SHP77 (cell line): ENCODE results near the gene LARP1.

Experiments used
- DNase-seq, 2 experiments: peaks; one replicate each; lab custom pipeline; 2025; lab: John Stamatoyannopoulos, UW

The LARP1 gene

GRCh38 chr5:154858972-154859871, 104.0 kb downstream of the LARP1 start:
- no peak for DNase-seq

- no peak for DNase-seq
Observed at GRCh38 chr5:154860123-154860522, 104.9 kb downstream of the LARP1 start.

DNA sequence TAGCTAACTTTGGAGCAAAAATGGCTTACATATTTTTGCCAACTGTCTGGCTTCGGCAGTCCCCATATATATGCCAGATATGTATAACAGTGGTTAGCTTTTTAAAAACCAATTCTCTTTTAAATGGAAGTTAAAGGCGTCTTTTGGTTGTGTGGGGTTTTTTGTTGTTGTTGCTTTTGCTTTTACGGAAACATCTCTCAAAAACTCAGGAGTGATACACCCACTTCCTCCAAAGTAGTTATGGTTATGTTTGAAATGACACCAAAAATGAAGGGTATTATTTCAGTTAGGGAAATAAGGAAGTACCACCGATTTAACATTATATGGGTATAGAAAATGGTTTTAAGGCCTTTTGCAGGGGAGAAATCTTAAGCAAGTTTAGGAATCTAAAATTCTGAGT, 105.6 kb downstream of the LARP1 start:
- no peak for DNase-seq

- no peak for DNase-seq
Observed at GRCh38 chr5:154861946-154862345, 106.8 kb downstream of the LARP1 start.

DNA sequence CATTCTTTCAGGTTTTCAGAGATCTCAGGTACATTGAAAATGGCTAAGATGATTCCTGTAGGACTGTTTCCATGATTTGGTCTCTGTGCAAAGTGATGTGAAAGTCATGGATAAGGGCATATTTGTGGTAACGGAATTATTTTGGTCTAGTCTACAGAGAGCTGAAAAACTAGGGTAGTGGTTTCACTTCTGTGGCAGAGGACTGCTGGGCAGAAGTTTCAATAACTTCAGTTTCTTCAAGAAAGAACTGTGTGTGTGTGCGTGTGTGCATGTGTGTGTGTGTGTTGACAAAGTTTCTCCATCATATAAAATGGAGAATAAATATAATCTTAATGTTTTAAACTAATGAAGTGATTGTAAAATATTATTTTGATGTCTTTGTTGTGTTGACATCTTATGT, 107.6 kb downstream of the LARP1 start:
- DNase-seq, result no peak

DNA sequence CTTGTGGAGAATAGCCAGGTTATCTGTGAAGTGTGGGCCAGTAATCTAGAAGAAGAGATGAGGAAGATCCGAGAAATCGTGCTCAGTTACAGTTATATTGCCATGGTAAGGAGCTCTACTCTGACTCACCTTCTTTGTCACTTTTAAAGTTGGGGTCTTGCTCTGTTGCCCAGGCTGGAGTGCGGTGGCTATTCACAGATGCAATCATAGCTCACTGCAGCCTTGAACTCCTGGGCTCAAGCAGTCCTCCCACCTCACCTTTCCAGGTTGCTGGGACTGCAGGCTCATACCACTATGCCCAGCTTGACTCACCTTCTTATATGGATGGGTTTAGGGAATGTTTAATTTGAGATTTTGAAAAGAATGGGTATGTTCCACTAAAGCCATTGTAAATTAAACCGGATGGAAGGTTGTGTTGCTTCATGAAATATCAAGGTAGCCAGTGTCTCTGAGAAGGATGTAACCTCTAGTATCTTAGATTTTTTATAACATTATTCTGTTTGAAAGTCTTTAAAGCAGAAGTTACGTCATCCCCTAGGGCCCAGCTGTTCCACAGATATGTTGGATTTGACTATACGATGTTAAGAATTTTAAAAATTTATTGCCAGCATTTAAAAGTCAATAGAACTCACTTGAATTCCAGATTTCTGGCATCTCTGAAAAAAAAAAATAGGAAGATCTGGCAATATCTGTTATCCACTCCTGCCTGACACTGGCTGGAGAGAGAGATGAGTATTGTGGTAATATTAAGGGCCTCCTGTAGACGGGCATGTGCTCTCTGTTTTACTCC, 108.3 kb downstream of the LARP1 start:
- DNase-seq, result no peak

- DNase-seq, result no peak
Observed at GRCh38 chr5:154865466-154866184, 110.4 kb downstream of the LARP1 start.

DNA sequence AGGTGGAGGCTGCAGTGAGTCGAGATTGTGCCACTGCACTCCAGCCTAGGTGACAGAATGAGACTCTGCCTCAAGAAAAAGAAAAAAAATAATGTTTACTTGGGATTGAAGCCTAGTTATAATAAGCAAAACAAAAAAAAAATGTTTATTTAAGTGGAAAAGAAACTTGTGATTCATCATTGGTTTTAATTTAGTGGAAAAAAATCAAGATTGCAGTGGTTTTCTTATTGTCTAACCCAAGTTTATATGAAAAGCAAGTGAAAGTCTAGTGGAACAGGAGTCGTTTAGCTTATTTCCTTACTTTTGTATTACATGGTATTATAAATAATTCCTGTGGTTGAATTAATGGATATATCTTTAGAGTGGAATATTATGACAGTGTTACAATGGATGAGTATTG, 111.7 kb downstream of the LARP1 start:
- DNase-seq, result no peak
